ENCODE results near the gene ENOX1. TPM values are rescaled to one million over a fixed set of nuclear protein-coding genes. Genes with fewer than 3 reads are reported as not detected.

ENOX1 gene
- polyA plus RNA-seq, 3 donors: 0.04 TPM; not detected in 2

GRCh38 chr13:43805681-43806128 is 18.9 kb upstream of the ENOX1 start:
- TF ChIP-seq CTCF (IDR thresholded peaks at IDR 0.05): no peak
- intact Hi-C loops (cut with micrococcal nuclease): loop anchor here (5.0 to 10.0 kb wide), 2 partner anchors 1211 to 1213 kb away; no protein-coding TSS in a partner anchor
- Mint-ChIP-seq H3K27me3 (ENCODE audit: low read depth in 3 of 3) (peaks cover 0 to 3% (median 2%) of the 10 kb centered on the region in 3 donors), H3K4me1 (peaks cover 9% of the 10 kb centered on the region), H3K36me3 (no peaks in the 10 kb centered on the region), H3K4me3 (no peak overlapping the region), H3K9me3 (no peaks in the 10 kb centered on the region), H3K27ac (no peak overlapping the region)
- H3K27me3 ChIP-seq (ENCODE audit: control insufficient read depth in 2 of 2, insufficient read depth in 2 of 2, low read length in 2 of 2): no peaks in the 10 kb centered on the region
- H3K79me2 ChIP-seq (ENCODE audit: insufficient read depth, low read length): no peaks in the 10 kb centered on the region
- no peak overlapping the region for H3K27ac ChIP-seq (ENCODE audit: low read depth in 1 of 2, low read length in 2 of 2)
- H3K9ac ChIP-seq (ENCODE audit: insufficient read depth, low read length, poor library complexity, severe bottlenecking): no peak overlapping the region
- 95% methylated on average over 6 of the region's 6 CpGs for WGBS (ENCODE audit: insufficient coverage)
- H3K4me3 ChIP-seq (replicated peaks in 1 of 3; ENCODE audit: low read depth in 2 of 3, low read length in 3 of 3): no peak overlapping the region
- H2AFZ ChIP-seq (ENCODE audit: insufficient read depth, low read depth, low read length, poor library complexity, severe bottlenecking): no peak overlapping the region
- H3K36me3 ChIP-seq (replicated peaks in 1 of 2; ENCODE audit: control insufficient read depth in 1 of 2, insufficient read depth in 2 of 2, low read length in 2 of 2): no peaks in the 10 kb centered on the region
- no peaks in the 10 kb centered on the region for H3K4me1 ChIP-seq (ENCODE audit: control insufficient read depth in 1 of 2, insufficient read depth in 2 of 2, low read length in 2 of 2)
- no peak for DNase-seq
- no peaks in the 10 kb centered on the region for H3K9me3 ChIP-seq (replicated peaks in 1 of 2; ENCODE audit: control insufficient read depth in 1 of 2, insufficient read depth in 1 of 2, low read length in 2 of 2)
- H4K20me1 ChIP-seq (ENCODE audit: insufficient read depth, low read length): no peaks in the 10 kb centered on the region
- H3K4me2 ChIP-seq (replicated peaks; ENCODE audit: extremely low read depth, low read length, poor library complexity, severe bottlenecking): no peak overlapping the region

- Mint-ChIP-seq H3K9me3 (no peaks in the 10 kb centered on the region), H3K27ac (peak overlapping the region in 1 of 7 donors; percentile 1), H3K4me3 (no peak overlapping the region), H3K36me3 (no peaks in the 10 kb centered on the region), H3K4me1 (peaks cover 9% of the 10 kb centered on the region), H3K27me3 (ENCODE audit: low read depth in 3 of 3) (peaks cover 0 to 3% (median 2%) of the 10 kb centered on the region in 3 donors)
- Histone ChIP-seq H4K20me1 (ENCODE audit: insufficient read depth, low read length) (no peaks in the 10 kb centered on the region), H3K9ac (ENCODE audit: insufficient read depth, low read length, poor library complexity, severe bottlenecking) (no peak overlapping the region), H3K4me2 (replicated peaks; ENCODE audit: extremely low read depth, low read length, poor library complexity, severe bottlenecking) (no peak overlapping the region), H3K9me3 (replicated peaks in 1 of 2; ENCODE audit: control insufficient read depth in 1 of 2, insufficient read depth in 1 of 2, low read length in 2 of 2) (no peaks in the 10 kb centered on the region), H2AFZ (ENCODE audit: insufficient read depth, low read depth, low read length, poor library complexity, severe bottlenecking) (no peak overlapping the region), H3K36me3 (replicated peaks in 1 of 2; ENCODE audit: control insufficient read depth in 1 of 2, insufficient read depth in 2 of 2, low read length in 2 of 2) (no peaks in the 10 kb centered on the region), H3K27ac (ENCODE audit: low read depth in 1 of 2, low read length in 2 of 2) (no peak overlapping the region), H3K4me3 (replicated peaks in 1 of 3; ENCODE audit: low read depth in 2 of 3, low read length in 3 of 3) (no peak overlapping the region), H3K27me3 (ENCODE audit: control insufficient read depth in 2 of 2, insufficient read depth in 2 of 2, low read length in 2 of 2) (no peaks in the 10 kb centered on the region), H3K79me2 (ENCODE audit: insufficient read depth, low read length) (no peaks in the 10 kb centered on the region), H3K4me1 (ENCODE audit: control insufficient read depth in 1 of 2, insufficient read depth in 2 of 2, low read length in 2 of 2) (no peaks in the 10 kb centered on the region)
- 40% methylated on average over 1 of the region's 3 CpGs for WGBS (ENCODE audit: insufficient coverage)
- DNase-seq: peak; percentile 15 to 48 (median 20)
- TF ChIP-seq CTCF (IDR thresholded peaks at IDR 0.05): no peak
- intact Hi-C loops (cut with micrococcal nuclease): loop anchor here (5.0 to 10.0 kb wide), 2 partner anchors 1210 to 1213 kb away; no protein-coding TSS in a partner anchor
These were observed 18.3 kb upstream of the ENOX1 start for GRCh38 chr13:43805071-43805468.
